Mucosa of descending colon (tissue), 3 donors: ENCODE results near the gene SRPK2. TPM values are rescaled to one million over a fixed set of nuclear protein-coding genes. Genes with fewer than 3 reads are reported as not detected.
"Not testable (repeated sequence)": the region's sequence is repeated elsewhere in the genome, so short reads cannot be mapped to it uniquely, and the experiment has no call there.

ENCODE experiments used
- ATAC-seq: fragments of 200-7000 bp; cut with Tn5 transposase; one replicate; pipeline ENCODE4 v1.9.1; 2020; ENCODE audit warnings: mild to moderate bottlenecking, moderate library complexity
- DNase-seq, 3 donors: peaks; one replicate each; pipeline ENCODE4 v3.0.0-alpha.2; 2020
- H3K36me3 ChIP-seq: fragments of 200-600 bp; one replicate; pipeline ENCODE4 v1.8.0; 2021; ENCODE audit warnings: low read depth, mild to moderate bottlenecking
- H3K4me1 ChIP-seq: fragments of 200-600 bp; one replicate; pipeline ENCODE4 v1.8.0; 2021; ENCODE audit warnings: low read depth, mild to moderate bottlenecking
- H3K4me3 ChIP-seq: fragments of 200-600 bp; one replicate; pipeline ENCODE4 v1.8.0; 2021; ENCODE audit warnings: mild to moderate bottlenecking
- H3K9me3 ChIP-seq: fragments of 200-600 bp; one replicate; pipeline ENCODE4 v1.8.0; 2021; ENCODE audit warnings: mild to moderate bottlenecking
- intact Hi-C, 2 donors: fragments of 100-400 bp; cut with DNase I in 1 of 2; cut with micrococcal nuclease in 1 of 2; formaldehyde crosslinking; loops; one replicate each; pipeline versions ENCODE4 v1.11.0 to v1.11.1; 2022; cut with DNase I, micrococcal nuclease
- long read RNA-seq, 2 donors: library from polyadenylated mRNA; unstranded; transcript quantifications; one replicate each; pipeline ENCODE4 v2.0.0, GENCODE V29; 2019 to 2021
- total RNA-seq, 3 donors: library from RNA; stranded (reverse); fragmentation: NEBNext Ultra II Directional in 2 of 3; extraction: Animal tissue kit (Norgen Biotek cat#: 25700) in 2 of 3; gene quantifications; one replicate each; pipeline versions ENCODE4 v1.2.1 to v1.2.4, GENCODE V29; 2021 to 2023
- TF ChIP-seq, protein P1 (sequence below): fragments of 200-600 bp; IDR thresholded peaks from one replicate; pipeline ENCODE4 v1.8.0; 2022; ENCODE audit warnings: antibody characterized with exemption, mild to moderate bottlenecking
- donor health status: DM: no; HTN: no; CAD: no; lungs with moderate emphysema.
- donor health status: DM: no; HTN: no; CAD: no.
- donor health status: DM: no; HTN: yes; CAD: no.

SRPK2 gene
- total RNA-seq = 10 to 100 TPM; 25.7 to 59.2 (median 31.6) TPM
- long read RNA-seq, donor 1, transcript SRPK2-202 (16 exons, 3,650 nt) = major isoform, 7 of 33 reads
- long read RNA-seq, donor 1, partial matches to known transcripts = 13 of 33 reads
- long read RNA-seq, donor 1, other reads (novel, unspliced or antisense) = 11 of 33 reads
- long read RNA-seq, donor 2, partial matches to known transcripts = 17 of 26 reads
- long read RNA-seq, donor 2, other reads (novel, unspliced or antisense) = 9 of 26 reads

DNA sequence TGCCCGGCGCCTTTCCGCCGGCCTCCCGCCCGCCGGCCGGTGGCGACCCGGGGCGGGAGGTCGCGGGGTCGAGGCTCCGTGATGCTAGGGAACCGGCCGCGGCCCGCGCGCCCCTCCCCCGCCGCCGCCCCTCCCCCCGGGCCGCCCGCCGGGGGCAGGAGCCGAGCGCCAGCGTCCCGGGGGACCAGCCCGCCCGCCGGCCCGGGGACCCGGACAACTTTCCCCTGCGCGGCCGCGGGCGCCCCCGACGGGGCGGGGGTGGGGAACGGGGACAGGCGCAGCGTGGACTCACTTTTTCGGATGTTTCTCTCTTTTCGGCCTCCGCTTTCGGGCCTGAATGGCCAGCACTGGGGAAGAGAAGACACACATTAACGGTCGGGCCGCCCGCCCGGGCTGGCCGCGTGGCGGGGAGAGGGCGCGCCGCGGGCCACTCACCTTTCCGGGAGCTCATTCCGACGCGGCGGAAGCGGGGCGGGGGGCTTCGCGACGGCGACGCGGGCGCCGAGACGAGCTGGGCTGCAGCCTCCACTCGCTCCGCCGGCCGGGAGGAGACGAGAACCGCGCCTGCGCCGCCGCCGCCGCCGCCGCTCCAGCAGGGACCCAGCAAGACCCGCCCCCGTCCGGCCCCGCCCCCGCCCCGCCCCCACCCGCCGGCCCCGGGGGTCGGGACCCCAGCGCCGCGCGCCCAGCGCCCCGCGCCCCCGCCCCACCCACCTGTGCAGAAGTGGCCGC lies at the start of gene SRPK2:
TSS of gene SRPK2 (minus strand) at position 566 of the 732 bp plus-strand sequence.
- ATAC-seq = peak; percentile 92
- H3K36me3 ChIP-seq = no peaks in the 10 kb centered on the region
- intact Hi-C loops = no loop called here

GRCh38 chr7:105438254-105438653 lies 49.5 kb upstream of the SRPK2 start:
- Histone ChIP-seq H3K4me1 (no peaks in the 10 kb centered on the region), H3K9me3 (no peaks in the 10 kb centered on the region), H3K4me3 (no peak overlapping the region), H3K36me3 (no peaks in the 10 kb centered on the region)
- no peak for DNase-seq
- intact Hi-C loops = no loop called here
- no peak for ATAC-seq
- TF ChIP-seq, protein P1, sequence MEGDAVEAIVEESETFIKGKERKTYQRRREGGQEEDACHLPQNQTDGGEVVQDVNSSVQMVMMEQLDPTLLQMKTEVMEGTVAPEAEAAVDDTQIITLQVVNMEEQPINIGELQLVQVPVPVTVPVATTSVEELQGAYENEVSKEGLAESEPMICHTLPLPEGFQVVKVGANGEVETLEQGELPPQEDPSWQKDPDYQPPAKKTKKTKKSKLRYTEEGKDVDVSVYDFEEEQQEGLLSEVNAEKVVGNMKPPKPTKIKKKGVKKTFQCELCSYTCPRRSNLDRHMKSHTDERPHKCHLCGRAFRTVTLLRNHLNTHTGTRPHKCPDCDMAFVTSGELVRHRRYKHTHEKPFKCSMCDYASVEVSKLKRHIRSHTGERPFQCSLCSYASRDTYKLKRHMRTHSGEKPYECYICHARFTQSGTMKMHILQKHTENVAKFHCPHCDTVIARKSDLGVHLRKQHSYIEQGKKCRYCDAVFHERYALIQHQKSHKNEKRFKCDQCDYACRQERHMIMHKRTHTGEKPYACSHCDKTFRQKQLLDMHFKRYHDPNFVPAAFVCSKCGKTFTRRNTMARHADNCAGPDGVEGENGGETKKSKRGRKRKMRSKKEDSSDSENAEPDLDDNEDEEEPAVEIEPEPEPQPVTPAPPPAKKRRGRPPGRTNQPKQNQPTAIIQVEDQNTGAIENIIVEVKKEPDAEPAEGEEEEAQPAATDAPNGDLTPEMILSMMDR = no peak

More for the DNA sequence above, at the start of gene SRPK2:
- H3K9me3 ChIP-seq = no peaks in the 10 kb centered on the region
- TF ChIP-seq, protein P1 = no peak
- DNase-seq = peak; percentile 82 to 91 (median 88)
- peaks cover 9% of the 10 kb centered on the region for H3K4me1 ChIP-seq
- H3K4me3 ChIP-seq = peak within 1 kb of the TSS; percentile 71

DNA sequence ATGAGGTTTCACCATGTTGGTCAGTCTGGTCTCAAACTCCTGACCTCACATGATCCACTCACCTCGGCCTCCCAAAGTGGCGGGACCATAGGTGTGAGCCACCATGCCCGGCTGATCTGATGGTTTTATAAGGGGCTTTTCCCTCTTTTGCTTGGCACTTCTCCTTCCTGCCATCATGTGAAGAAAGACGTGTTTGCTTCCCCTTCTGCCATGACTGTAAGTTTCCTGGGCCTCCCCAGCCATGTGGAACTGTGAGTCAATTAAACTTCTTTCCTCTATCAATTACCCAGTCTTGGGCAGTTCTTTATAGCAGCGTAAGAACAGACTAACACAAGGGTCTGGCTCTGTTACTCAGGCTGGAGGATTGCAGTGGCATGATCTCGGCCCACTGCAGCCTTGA lies 48.6 kb upstream of the SRPK2 start:
- intact Hi-C loops, DNase-seq, H3K9me3 ChIP-seq, ATAC-seq, H3K4me3 ChIP-seq, H3K36me3 ChIP-seq, H3K4me1 ChIP-seq: not testable (repeated sequence)

DNA sequence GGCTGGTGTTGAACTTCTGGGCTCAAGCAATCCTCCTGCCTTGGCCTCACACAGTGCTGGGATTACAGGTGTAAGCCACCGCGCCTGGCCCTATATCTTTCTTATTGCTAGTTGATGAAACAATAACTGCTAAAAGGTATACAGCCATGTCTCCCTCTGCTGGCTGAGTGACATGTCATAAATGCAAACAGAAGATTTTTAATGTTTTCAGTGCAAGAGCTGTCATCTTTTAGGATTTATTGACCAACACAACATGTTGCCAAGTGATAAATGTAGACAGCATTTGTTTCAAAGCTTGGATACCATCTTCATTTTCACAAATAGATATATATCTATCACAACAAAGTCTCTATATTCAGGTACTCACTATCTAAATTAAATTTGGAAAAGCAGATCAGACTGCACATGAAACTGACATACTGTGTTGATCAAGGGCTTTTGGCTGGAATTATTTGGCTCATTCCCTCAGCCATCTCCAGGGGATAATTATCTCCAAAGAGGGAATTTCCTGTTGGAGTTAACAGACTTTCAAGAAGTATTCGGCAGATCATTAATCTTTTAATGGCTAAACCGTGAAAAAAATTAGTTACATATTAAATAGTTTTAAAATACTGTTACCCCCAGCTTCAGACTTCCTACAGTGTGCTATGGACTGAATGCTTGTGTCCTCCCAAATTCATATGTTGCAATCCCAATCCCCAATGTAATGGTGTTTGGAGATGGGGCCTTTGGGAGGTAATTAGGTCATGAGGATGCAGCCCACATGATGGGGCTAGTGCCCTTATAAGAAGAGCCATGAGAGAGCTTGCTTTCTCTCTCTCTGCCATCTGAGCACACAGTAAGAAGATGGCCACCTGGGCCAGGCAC lies 41.3 kb upstream of the SRPK2 start:
- H3K4me3 ChIP-seq = no peak overlapping the region
- intact Hi-C loops = no loop called here
- no peaks in the 10 kb centered on the region for H3K4me1 ChIP-seq
- TF ChIP-seq, protein P1 = peak; percentile 25
- no peaks in the 10 kb centered on the region for H3K9me3 ChIP-seq
- DNase-seq (peak in 1 of 3 donors; percentile 84), ATAC-seq (peak; percentile 81)
- H3K36me3 ChIP-seq = no peaks in the 10 kb centered on the region

DNA sequence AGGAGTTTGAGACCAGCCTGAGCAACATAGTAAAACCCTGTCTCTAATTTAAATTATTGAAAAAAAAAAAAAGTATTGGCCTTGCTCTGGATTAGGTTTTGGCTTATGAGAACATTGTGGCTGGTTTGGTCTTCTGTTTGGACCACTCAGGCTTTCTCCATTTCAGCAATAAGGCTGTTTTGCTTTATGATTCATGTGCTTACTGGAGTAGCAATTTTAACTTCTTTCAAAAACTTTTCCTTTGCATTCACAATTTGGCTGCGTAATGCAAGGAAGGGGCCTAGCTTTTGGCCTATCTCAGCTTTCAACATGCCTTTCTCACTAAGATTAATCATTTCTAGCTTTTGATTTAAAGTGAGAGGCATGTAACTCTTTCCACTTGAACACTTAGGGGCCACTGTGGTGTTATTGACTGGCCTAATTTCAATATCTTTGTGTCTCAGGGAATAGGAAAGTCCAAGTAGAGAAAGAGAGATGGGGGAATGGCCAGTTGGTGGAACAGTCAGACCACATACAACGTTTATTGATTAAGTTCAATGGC lies 38.0 kb upstream of the SRPK2 start:
- intact Hi-C loops = no loop called here
- no peaks in the 10 kb centered on the region for H3K4me1 ChIP-seq
- TF ChIP-seq, protein P1 = no peak
- H3K36me3 ChIP-seq = no peaks in the 10 kb centered on the region
- no peak for ATAC-seq
- H3K9me3 ChIP-seq = no peaks in the 10 kb centered on the region
- no peak for DNase-seq
- H3K4me3 ChIP-seq = no peak overlapping the region
